Liver (tissue), 9 donors: ENCODE measurements around the gene FAM184B. TPM values are rescaled to one million over a fixed set of nuclear protein-coding genes. Genes with fewer than 3 reads are reported as not detected.
"Not testable (repeated sequence)": the region's sequence is repeated elsewhere in the genome, so short reads cannot be mapped to it uniquely, and the experiment has no call there.

Experiments used
- DNase-seq: peaks from one replicate; pipeline ENCODE4 v3.0.0-alpha.2; 2017; ENCODE audit warnings: low spot score
- H3K27ac ChIP-seq, 2 donors: one replicate each; pipeline ENCODE4 v1.7.0; 2013; ENCODE audit warnings: inconsistent platforms in 2 of 2, low read length in 2 of 2, control low read depth in 1 of 2, low read depth in 1 of 2, mild to moderate bottlenecking in 1 of 2
- H3K27me3 ChIP-seq, 4 donors: one replicate each; pipeline versions ENCODE4 v1.6.1 to v1.7.0; 2013; ENCODE audit warnings: low read length in 3 of 4, inconsistent platforms in 1 of 4, mild to moderate bottlenecking in 1 of 4, moderate library complexity in 1 of 4; ENCODE audit not compliant: control insufficient read depth in 4 of 4, insufficient read depth in 4 of 4
- H3K36me3 ChIP-seq, 4 donors: one replicate each; pipeline versions ENCODE4 v1.6.1 to v1.7.0; 2013; ENCODE audit warnings: low read length in 3 of 4, mild to moderate bottlenecking in 3 of 4, low read depth in 1 of 4, moderate library complexity in 1 of 4; ENCODE audit not compliant: control insufficient read depth in 4 of 4, insufficient read depth in 3 of 4
- H3K4me1 ChIP-seq, 4 donors: one replicate each; pipeline versions ENCODE4 v1.6.1 to v1.7.0; 2013; ENCODE audit warnings: low read length in 3 of 4, mild to moderate bottlenecking in 3 of 4, moderate library complexity in 1 of 4; ENCODE audit not compliant: control insufficient read depth in 4 of 4, insufficient read depth in 4 of 4
- H3K4me3 ChIP-seq, 3 donors: one replicate each; pipeline versions ENCODE4 v1.6.1 to v1.7.0; 2013; ENCODE audit warnings: low read length in 3 of 3, control low read depth in 1 of 3, low read depth in 1 of 3, mild to moderate bottlenecking in 1 of 3
- H3K9ac ChIP-seq, 2 donors: one replicate each; pipeline ENCODE4 v1.7.0; 2013; ENCODE audit warnings: low read length in 2 of 2, mild to moderate bottlenecking in 2 of 2, moderate library complexity in 2 of 2, control low read depth in 1 of 2, low read depth in 1 of 2
- H3K9me3 ChIP-seq, 4 donors: one replicate each; pipeline versions ENCODE4 v1.6.1 to v1.7.0; 2013; ENCODE audit warnings: low read length in 3 of 4; ENCODE audit not compliant: control insufficient read depth in 4 of 4
- ATF3 ChIP-seq: IDR thresholded peaks from 2 replicates; pipeline ENCODE4 v1.6.1; 2016; ENCODE audit warnings: antibody characterized with exemption
- CTCF ChIP-seq: fragments of 150-350 bp; IDR thresholded peaks from 2 replicates; pipeline ENCODE4 v1.5.1; 2017; ENCODE audit warnings: improper control_type of control experiment, low read depth, low read length; ENCODE audit not compliant: missing input control
- EGR1 ChIP-seq, 2 donors: IDR thresholded peaks; 2 replicates each; pipeline ENCODE4 v1.6.1; 2016 to 2018; ENCODE audit warnings: antibody characterized with exemption in 2 of 2, low read depth in 2 of 2
- FOXA1 ChIP-seq: IDR thresholded peaks from 2 replicates; pipeline ENCODE4 v1.6.1; 2016; ENCODE audit warnings: antibody characterized with exemption
- GABPA ChIP-seq, 2 donors: IDR thresholded peaks in 1 of 2; conservative IDR thresholded peaks in 1 of 2; 2 replicates each; pipeline ENCODE4 v1.6.1; 2016; ENCODE audit warnings: antibody characterized with exemption in 2 of 2, mild to moderate bottlenecking in 1 of 2, moderate library complexity in 1 of 2
- HNF4A ChIP-seq, 2 donors: conservative IDR thresholded peaks; 2 replicates each; pipeline ENCODE4 v1.6.1; 2016; ENCODE audit warnings: antibody characterized with exemption in 2 of 2, mild to moderate bottlenecking in 2 of 2
- HNF4G ChIP-seq: IDR thresholded peaks from 2 replicates; pipeline ENCODE4 v1.6.1; 2016; ENCODE audit warnings: antibody characterized with exemption
- JUND ChIP-seq, 2 donors: IDR thresholded peaks; 2 replicates each; pipeline ENCODE4 v1.6.1; 2016; ENCODE audit warnings: antibody characterized with exemption in 2 of 2
- NR2F2 ChIP-seq: IDR thresholded peaks from 2 replicates; pipeline ENCODE4 v1.6.1; 2016; ENCODE audit warnings: antibody characterized with exemption
- RAD21 ChIP-seq, 2 donors: IDR thresholded peaks; 2 replicates each; pipeline ENCODE4 v1.6.1; 2016; ENCODE audit warnings: antibody characterized with exemption in 2 of 2, mild to moderate bottlenecking in 2 of 2
- REST ChIP-seq: IDR thresholded peaks from 2 replicates; pipeline ENCODE4 v1.6.1; 2016; ENCODE audit warnings: antibody characterized with exemption, mild to moderate bottlenecking
- RXRA ChIP-seq, 2 donors: IDR thresholded peaks; 2 replicates each; pipeline ENCODE4 v1.6.1; 2017 to 2018; ENCODE audit warnings: antibody characterized with exemption in 2 of 2, mild to moderate bottlenecking in 1 of 2
- SP1 ChIP-seq: IDR thresholded peaks from 2 replicates; pipeline ENCODE4 v1.6.1; 2018; ENCODE audit warnings: antibody characterized with exemption, mild to moderate bottlenecking
- TAF1 ChIP-seq: conservative IDR thresholded peaks from 2 replicates; pipeline ENCODE4 v1.6.1; 2016; ENCODE audit warnings: antibody characterized with exemption, mild to moderate bottlenecking
- YY1 ChIP-seq: IDR thresholded peaks from 2 replicates; pipeline ENCODE4 v1.6.1; 2016; ENCODE audit warnings: antibody characterized with exemption, mild to moderate bottlenecking
- WGBS: extraction: QIAGEN DNeasy Blood & Tissue Kit; methylation state at CpG from one replicate; pipeline ENCODE4 v1.1.7; 2013; 5-methylcytosine and 5-hydroxymethylcytosine counted together
- polyA plus RNA-seq, 2 donors: library from polyadenylated mRNA; stranded (reverse) in 1 of 2; unstranded in 1 of 2; fragments of 200-250 nt in 1 of 2; fragments of >200 nt in 1 of 2; fragmentation: Nextera tagmentation in 1 of 2; extraction: Ambion mirVana in 1 of 2; gene quantifications; one replicate each; pipeline versions ENCODE4 v1.2.1 to v1.2.3, GENCODE V29; 2013 to 2015
- total RNA-seq, 2 donors: library from RNA; depleted of rRNA; stranded (reverse); fragments of >200 nt; gene quantifications; one replicate each; pipeline ENCODE4 v1.2.3, GENCODE V29; 2014
- TF ChIP-seq, protein P1 (sequence below): IDR thresholded peaks from 2 replicates; pipeline ENCODE4 v1.6.1; 2016; ENCODE audit warnings: antibody characterized with exemption
- TF ChIP-seq, protein P2 (sequence below): IDR thresholded peaks from 2 replicates; pipeline ENCODE4 v1.6.1; 2016; ENCODE audit warnings: antibody characterized with exemption
- donor health status: healthy.
- donor health status: healthy.
- donor health status: healthy.
- donor health status: healthy.
- donor health status: healthy.

Gene FAM184B
- total and polyA plus RNA-seq, 4 donors = 0.01 TPM; not detected in 3

DNA sequence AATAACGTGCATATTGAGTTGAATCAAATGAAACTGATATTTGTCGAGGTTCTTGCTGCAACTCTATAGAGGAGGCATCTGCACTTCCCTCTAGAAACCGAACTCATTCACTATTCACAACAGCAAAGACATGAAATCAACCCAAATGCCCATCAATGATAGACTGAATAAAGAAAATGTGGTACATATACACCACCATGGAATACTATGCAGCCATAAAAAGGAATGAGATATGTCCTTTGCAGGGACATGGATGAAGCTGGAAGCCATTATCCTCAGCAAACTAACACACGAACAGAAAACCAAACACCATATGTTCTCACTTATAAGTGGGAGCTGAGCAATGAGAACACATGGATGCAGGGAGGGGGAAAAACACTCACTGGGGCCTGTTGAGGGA lies 96.8 kb downstream of the FAM184B start:
- H3K36me3 ChIP-seq, H3K9me3 ChIP-seq, DNase-seq, H3K4me1 ChIP-seq, H3K27me3 ChIP-seq, H3K27ac ChIP-seq, H3K4me3 ChIP-seq, H3K9ac ChIP-seq: not testable (repeated sequence)
- WGBS = 79% methylated on average over 4 of the region's 4 CpGs

DNA sequence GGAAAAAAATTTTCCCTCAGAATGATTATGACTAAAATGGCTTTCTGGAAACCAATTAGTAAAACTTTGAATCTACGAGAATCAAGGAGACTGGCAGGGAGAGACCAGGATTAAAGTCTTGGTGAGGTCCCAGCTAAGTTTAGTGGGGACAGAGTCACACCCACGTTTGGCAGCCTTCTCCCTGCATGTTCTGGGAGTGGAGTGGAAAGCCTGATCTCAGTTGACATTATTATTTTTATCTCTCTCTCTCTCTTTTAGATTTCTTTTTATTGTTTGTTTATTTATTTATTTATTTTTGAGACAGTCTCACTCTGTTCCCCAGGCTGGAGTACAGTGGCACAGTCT lies 99.2 kb downstream of the FAM184B start:
- H3K27me3 ChIP-seq = no peaks in the 10 kb centered on the region
- no peaks in the 10 kb centered on the region for H3K9me3 ChIP-seq
- no peak overlapping the region for H3K4me3 ChIP-seq
- H3K36me3 ChIP-seq = no peaks in the 10 kb centered on the region
- H3K4me1 ChIP-seq = no peaks in the 10 kb centered on the region
- H3K9ac ChIP-seq = no peak overlapping the region
- no peak for DNase-seq
- WGBS = 76% methylated on average over 2 of the region's 2 CpGs
- TF ChIP-seq HNF4G = no peak
- TF ChIP-seq HNF4A (conservative IDR thresholded peaks at IDR 0.05) = no peak
- TF ChIP-seq, protein P1, sequence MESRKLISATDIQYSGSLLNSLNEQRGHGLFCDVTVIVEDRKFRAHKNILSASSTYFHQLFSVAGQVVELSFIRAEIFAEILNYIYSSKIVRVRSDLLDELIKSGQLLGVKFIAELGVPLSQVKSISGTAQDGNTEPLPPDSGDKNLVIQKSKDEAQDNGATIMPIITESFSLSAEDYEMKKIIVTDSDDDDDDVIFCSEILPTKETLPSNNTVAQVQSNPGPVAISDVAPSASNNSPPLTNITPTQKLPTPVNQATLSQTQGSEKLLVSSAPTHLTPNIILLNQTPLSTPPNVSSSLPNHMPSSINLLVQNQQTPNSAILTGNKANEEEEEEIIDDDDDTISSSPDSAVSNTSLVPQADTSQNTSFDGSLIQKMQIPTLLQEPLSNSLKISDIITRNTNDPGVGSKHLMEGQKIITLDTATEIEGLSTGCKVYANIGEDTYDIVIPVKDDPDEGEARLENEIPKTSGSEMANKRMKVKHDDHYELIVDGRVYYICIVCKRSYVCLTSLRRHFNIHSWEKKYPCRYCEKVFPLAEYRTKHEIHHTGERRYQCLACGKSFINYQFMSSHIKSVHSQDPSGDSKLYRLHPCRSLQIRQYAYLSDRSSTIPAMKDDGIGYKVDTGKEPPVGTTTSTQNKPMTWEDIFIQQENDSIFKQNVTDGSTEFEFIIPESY = no peak
- no peak for TF ChIP-seq RXRA (IDR thresholded peaks at IDR 0.05)
- TF ChIP-seq TAF1 = no peak
- no peak for TF ChIP-seq CTCF
- TF ChIP-seq YY1 = no peak
- no peak for TF ChIP-seq RAD21 (IDR thresholded peaks at IDR 0.05)
- no peak for TF ChIP-seq EGR1 (IDR thresholded peaks at IDR 0.05; ENCODE audit: low read depth in 2 of 2)
- TF ChIP-seq REST = no peak
- TF ChIP-seq, protein P2, sequence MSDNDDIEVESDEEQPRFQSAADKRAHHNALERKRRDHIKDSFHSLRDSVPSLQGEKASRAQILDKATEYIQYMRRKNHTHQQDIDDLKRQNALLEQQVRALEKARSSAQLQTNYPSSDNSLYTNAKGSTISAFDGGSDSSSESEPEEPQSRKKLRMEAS = no peak
- no peak for TF ChIP-seq FOXA1
- TF ChIP-seq NR2F2 = no peak
- TF ChIP-seq JUND (IDR thresholded peaks at IDR 0.05) = no peak
- no peak for TF ChIP-seq SP1
- no peak for TF ChIP-seq GABPA (IDR thresholded peaks at IDR 0.05 in 1 of 2, conservative IDR thresholded peaks at IDR 0.05 in 1 of 2)
- TF ChIP-seq ATF3 = no peak
- H3K27ac ChIP-seq = no peak overlapping the region
